SK-N-SH (cell line): ENCODE results near the gene CCNG2.

Experiments
- MXI1 ChIP-seq: IDR thresholded peaks from 2 replicates; pipeline ENCODE4 v1.6.1; 2012; ENCODE audit warnings: mild to moderate bottlenecking, low read depth, low read length, improper control_type of control experiment
- TAF1 ChIP-seq: IDR thresholded peaks from 2 replicates; pipeline ENCODE4 v1.6.1; 2012; ENCODE audit warnings: low read depth, mild to moderate bottlenecking, low read length, moderate library complexity, borderline replicate concordance

DNA sequence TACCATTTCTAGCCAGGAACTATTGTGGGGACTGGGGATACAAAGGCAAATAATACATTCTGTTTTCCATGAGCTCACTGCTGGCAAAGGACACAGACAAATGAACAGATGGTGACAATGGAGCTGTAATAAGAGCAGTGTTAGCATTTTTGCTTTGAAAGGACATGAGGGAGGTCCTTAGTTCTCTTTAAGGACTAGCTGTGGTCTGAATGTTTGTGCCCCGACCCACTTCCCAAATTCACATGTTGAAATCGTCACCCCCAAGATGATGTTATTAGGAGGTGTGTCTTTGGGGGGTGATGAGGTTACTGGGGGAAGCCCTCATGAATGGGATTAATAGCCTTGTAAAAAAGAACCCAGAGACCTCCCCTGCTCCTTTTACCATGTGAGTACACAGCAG lies 30.3 kb downstream of the CCNG2 start:
- TF ChIP-seq MXI1 (no peak), TAF1 (no peak)
